GM10248 (cell line): ENCODE results near the gene COG6.

Experiments
- CTCF ChIA-PET: fragments of 300-600 bp; sonication (Branson Sonifier 250); formaldehyde crosslinking; extraction: SDS; loops from one replicate; lab custom pipeline; 2021; ENCODE audit warnings: antibody characterized with exemption; lab: Yijun Ruan, JAX
- POLR2A ChIA-PET: fragments of 350-650 bp; sonication (Branson Sonifier 250); formaldehyde crosslinking; extraction: SDS; loops from one replicate; lab custom pipeline; 2020; ENCODE audit warnings: antibody characterized with exemption; lab: Yijun Ruan, JAX
- DNase-seq: peaks from one replicate; pipeline ENCODE4 v3.0.0; 2012; ENCODE audit errors: extremely low spot score
- TF ChIP-seq, protein P1 (sequence below): IDR thresholded peaks from 2 replicates; pipeline ENCODE4 v1.5.1; 2012; ENCODE audit warnings: mild to moderate bottlenecking, low read depth; ENCODE audit errors: extremely low read depth, missing control alignments, control extremely low read depth

The COG6 gene

DNA sequence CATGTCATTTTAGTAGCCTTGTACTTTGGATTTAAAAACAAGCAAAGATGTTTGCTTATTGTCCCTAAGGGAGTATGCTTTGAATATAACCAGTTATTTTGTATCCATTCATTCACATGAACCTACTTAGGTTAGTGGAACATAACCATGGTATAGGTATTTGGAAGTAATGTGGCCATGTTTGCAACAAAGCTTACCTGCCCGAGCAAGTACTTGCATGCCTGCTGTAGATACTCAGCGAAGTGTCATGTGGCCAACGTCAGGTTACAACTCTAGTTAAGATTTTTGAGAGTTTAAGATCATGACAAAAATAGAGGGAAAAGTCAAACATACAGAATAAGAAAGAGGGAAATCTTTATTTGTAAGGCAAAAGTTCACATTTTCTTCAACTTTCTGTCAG is 57.2 kb downstream of the COG6 start:
- CTCF ChIA-PET: interaction anchor here (0.9 kb wide), 1 partner anchor 12 kb away, joined by 3 read pairs; no protein-coding TSS in a partner anchor
- TF ChIP-seq, protein P1, sequence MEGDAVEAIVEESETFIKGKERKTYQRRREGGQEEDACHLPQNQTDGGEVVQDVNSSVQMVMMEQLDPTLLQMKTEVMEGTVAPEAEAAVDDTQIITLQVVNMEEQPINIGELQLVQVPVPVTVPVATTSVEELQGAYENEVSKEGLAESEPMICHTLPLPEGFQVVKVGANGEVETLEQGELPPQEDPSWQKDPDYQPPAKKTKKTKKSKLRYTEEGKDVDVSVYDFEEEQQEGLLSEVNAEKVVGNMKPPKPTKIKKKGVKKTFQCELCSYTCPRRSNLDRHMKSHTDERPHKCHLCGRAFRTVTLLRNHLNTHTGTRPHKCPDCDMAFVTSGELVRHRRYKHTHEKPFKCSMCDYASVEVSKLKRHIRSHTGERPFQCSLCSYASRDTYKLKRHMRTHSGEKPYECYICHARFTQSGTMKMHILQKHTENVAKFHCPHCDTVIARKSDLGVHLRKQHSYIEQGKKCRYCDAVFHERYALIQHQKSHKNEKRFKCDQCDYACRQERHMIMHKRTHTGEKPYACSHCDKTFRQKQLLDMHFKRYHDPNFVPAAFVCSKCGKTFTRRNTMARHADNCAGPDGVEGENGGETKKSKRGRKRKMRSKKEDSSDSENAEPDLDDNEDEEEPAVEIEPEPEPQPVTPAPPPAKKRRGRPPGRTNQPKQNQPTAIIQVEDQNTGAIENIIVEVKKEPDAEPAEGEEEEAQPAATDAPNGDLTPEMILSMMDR: no peak
- DNase-seq: no peak
- POLR2A ChIA-PET: no interaction called here

DNA sequence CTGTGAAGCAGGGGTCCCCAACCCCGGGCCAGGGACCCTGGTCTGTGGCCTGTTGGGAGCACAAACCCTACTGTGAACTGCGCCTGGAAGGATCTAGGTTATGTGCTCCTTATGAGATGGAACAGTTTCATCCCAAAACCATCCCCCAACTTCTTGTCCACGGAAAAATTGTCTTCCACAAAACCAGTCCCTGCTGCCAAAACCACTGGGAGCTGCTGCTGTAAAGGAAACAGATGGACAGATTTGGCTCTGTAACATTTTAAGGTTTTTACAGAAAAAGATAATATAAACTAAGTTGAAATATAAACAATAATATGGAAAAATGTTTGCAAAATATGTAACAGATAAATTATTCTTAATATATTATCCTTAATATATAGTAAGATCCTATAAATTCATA is 73.7 kb downstream of the COG6 start:
- TF ChIP-seq, protein P1: no peak
- DNase-seq: no peak
- ChIA-PET POLR2A (no interaction called here), CTCF (no interaction called here)

DNA sequence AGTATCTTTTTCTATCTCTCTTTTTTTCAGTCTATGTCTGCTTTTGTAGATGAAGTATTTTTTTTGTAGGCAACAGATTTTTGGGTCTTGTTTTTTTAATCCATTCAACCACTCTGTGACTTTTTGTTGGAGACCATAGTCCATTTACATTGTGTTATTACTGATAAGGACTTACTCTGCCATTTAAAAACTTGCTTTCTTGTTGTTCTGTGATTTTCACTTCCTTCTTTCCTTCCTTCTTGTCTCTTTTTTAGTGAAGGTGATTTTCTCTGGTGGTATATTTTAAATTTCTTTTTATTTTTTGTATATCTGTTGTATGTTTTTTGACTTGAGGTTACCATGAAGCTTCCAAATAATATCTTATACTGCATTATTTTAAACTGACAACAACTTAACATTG is 79.5 kb downstream of the COG6 start:
- DNase-seq: no peak
- ChIA-PET POLR2A (no interaction called here), CTCF (interaction anchor here (1.7 kb wide), 1 partner anchor 15 kb away, joined by 5 read pairs; no protein-coding TSS in a partner anchor)
- TF ChIP-seq, protein P1: no peak

DNA sequence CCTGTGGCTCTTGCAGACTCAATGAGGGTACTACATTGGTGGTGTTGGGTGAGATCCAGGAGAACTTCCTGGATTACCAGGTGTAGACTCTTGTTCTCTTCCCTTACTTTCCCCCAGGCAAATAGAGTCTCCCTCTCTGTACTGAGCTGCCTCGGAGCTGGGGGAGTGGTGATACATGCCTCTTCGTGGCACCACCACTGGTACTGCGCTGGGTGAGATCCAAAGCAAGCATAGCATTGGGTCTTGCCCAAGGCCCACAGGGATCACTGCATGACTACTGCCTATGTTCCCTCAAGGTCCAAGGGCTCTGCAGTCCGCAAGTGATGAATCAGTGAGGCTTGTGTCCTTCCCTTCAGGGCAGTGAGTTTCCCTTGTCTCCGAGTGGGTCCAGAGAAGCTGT is 81.6 kb downstream of the COG6 start:
- no peak for DNase-seq
- ChIA-PET CTCF (no interaction called here), POLR2A (no interaction called here)
- TF ChIP-seq, protein P1: no peak

DNA sequence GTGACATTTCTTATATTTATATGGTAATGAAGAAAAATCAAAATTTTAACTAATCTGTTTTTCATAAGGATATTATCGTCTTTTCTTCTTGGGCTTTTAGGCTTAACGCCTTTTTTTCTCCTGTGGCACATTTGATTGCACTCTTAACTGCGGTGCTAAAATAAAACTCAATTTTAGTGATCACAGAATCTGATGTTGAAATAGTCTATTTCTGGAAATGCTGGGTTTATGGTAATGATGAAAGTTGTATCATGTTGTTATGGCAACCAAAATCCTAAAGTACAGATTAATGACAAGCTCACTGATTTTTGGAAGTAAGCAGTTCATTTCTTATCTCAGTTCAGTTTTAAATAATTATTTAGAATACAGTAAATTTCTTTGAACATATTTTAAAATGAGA is 85.3 kb downstream of the COG6 start:
- CTCF ChIA-PET: interaction anchor here (1.4 kb wide), 1 partner anchor 202 kb away, joined by 3 read pairs; no protein-coding TSS in a partner anchor
- no peak for DNase-seq
- POLR2A ChIA-PET: no interaction called here
- TF ChIP-seq, protein P1: no peak

DNA sequence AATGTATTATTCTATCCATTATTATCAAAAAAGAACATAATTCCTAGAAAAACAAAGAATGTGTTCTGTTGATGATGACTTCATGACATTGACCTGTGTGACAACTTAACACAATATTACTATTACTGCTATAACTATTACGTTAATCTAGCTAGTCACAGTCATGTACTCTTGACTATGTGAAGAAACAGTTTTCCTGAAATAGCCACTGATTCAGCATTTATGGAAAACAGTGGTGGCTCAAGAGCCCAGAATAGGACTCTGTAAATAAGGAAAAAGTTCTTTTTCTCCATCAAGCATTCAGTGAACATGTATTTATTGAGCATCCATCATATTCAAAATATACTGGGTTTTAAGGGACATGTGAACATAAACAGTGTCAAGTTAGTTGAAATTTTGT is 93.5 kb downstream of the COG6 start:
- CTCF ChIA-PET: interaction anchor here (1.3 to 1.7 kb wide), 3 partner anchors 15 to 18 kb away, joined by 3 to 6 read pairs (median 5); no protein-coding TSS in a partner anchor
- TF ChIP-seq, protein P1: no peak
- POLR2A ChIA-PET: no interaction called here
- no peak for DNase-seq
